GM12875 (cell line): ENCODE data around the gene ROCK1.

Experiments
- H3K4me3 ChIP-seq: one replicate; pipeline ENCODE4 v1.5.1; 2011; ENCODE audit warnings: low read depth, low read length, control low read depth
- CTCF ChIP-seq: IDR thresholded peaks from 2 replicates; pipeline ENCODE4 v1.5.1; 2011; ENCODE audit warnings: low read depth, mild to moderate bottlenecking, control low read depth, inconsistent platforms, low read length, moderate library complexity, borderline replicate concordance; ENCODE audit not compliant: insufficient read depth

The ROCK1 gene

GRCh38 chr18:21054252-21054821 lies 57.3 kb downstream of the ROCK1 start:
- H3K4me3 ChIP-seq, result no peak overlapping the region
- no peak for TF ChIP-seq CTCF

- no peak for TF ChIP-seq CTCF
These were observed 58.5 kb downstream of the ROCK1 start for GRCh38 chr18:21053127-21053526.

GRCh38 chr18:21052385-21052784 lies 59.2 kb downstream of the ROCK1 start:
- no peak overlapping the region for H3K4me3 ChIP-seq
- no peak for TF ChIP-seq CTCF

More at GRCh38 chr18:21053127-21053526, 58.5 kb downstream of the ROCK1 start:
- no peak overlapping the region for H3K4me3 ChIP-seq

- no peak for TF ChIP-seq CTCF
These were observed 60.0 kb downstream of the ROCK1 start for GRCh38 chr18:21051620-21052019.

GRCh38 chr18:21049306-21049705 lies 62.3 kb downstream of the ROCK1 start:
- TF ChIP-seq CTCF, result no peak
- no peak overlapping the region for H3K4me3 ChIP-seq

More at GRCh38 chr18:21051620-21052019, 60.0 kb downstream of the ROCK1 start:
- H3K4me3 ChIP-seq, result no peak overlapping the region

GRCh38 chr18:21047126-21047525 lies 64.5 kb downstream of the ROCK1 start:
- H3K4me3 ChIP-seq, result no peak overlapping the region
- TF ChIP-seq CTCF, result no peak

- TF ChIP-seq CTCF, result no peak
- no peak overlapping the region for H3K4me3 ChIP-seq
These were observed 71.1 kb downstream of the ROCK1 start for GRCh38 chr18:21040466-21040865.
